Measurements from ENCODE around the gene ATRX.
"Not testable (repeated sequence)": the region's sequence is repeated elsewhere in the genome, so short reads cannot be mapped to it uniquely, and the experiment has no call there.

The ATRX gene

DNA sequence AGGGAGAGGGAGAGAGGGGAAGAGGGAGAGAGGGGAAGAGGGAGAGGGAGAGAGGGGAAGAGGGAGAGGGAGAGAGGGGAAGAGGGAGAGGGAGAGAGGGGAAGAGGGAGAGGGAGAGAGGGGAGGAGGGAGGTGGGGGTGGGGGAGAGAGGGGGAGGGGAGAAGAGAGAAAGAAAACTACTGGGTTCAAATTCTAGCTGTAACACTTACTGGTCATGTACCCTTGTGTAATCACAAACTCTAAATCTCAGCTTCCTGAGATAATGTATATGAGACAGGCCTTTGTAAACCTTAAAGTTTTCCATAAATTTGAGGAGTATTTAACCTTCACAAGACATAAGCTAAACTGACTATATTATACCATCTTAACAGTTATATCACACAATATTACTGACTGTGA, 229.7 kb downstream of the ATRX start:
- Histone ChIP-seq H2AK5ac (ENCODE audit: low read length) (no peak overlapping the region), H3K79me1 (ENCODE audit: low read length) (no peaks in the 10 kb centered on the region), H3K4me1 (ENCODE audit: control insufficient read depth in 1 of 2, insufficient read depth in 2 of 2, low read length in 2 of 2) (no peaks in the 10 kb centered on the region), H3K27ac (ENCODE audit: low read depth, low read length) (no peak overlapping the region), H3K4ac (ENCODE audit: low read depth, low read length) (no peak overlapping the region), H2BK120ac (ENCODE audit: insufficient read depth, low read length, poor library complexity) (no peak overlapping the region), H3K9me3 (ENCODE audit: insufficient read depth, low read depth, low read length) (no peaks in the 10 kb centered on the region), H3K4me2 (ENCODE audit: low read length) (no peak overlapping the region), H3K4me3 (ENCODE audit: low read depth, low read length) (no peak overlapping the region), H2BK5ac (ENCODE audit: low read depth, low read length, poor library complexity) (no peak overlapping the region), H3K9ac (ENCODE audit: low read length) (no peak overlapping the region), H3K14ac (ENCODE audit: low read length) (no peak overlapping the region), H4K91ac (ENCODE audit: low read depth, low read length) (no peak overlapping the region), H3K79me2 (ENCODE audit: control insufficient read depth, insufficient read depth, low read length, poor library complexity) (no peaks in the 10 kb centered on the region), H4K8ac (ENCODE audit: low read depth, low read length) (no peak overlapping the region), H3K18ac (ENCODE audit: low read length) (no peak overlapping the region), H3K23ac (ENCODE audit: low read length) (no peak overlapping the region), H2AFZ (ENCODE audit: insufficient read depth, low read length, poor library complexity) (no peak overlapping the region), H3K36me3 (ENCODE audit: control insufficient read depth in 1 of 2, insufficient read depth in 2 of 2, low read length in 2 of 2) (no peaks in the 10 kb centered on the region), H4K12ac (ENCODE audit: low read depth, low read length) (no peak overlapping the region), H3K27me3 (ENCODE audit: insufficient read depth, low read length) (no peaks in the 10 kb centered on the region), H2BK12ac (ENCODE audit: low read length) (no peak overlapping the region)
- DNase-seq: no peak

DNA sequence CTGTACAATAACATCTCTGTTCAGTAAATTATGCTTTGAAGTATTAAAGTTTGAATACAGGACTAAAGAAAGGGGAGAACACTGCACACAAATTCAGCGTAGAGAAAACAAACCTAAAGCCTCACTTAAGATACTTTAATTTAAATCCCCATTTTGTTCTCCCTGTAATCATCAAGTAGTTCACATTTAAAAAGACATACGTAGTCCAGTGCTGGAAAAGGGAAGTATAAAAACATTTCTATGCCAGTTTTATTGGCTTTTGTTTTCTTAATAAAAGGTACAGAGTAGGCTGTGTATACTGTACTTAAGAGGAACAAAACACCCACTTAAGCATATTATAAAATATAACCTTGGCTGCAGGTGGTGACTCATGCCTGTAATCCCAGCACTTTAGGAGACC, 237.3 kb downstream of the ATRX start:
- Histone ChIP-seq H3K9me3 (ENCODE audit: insufficient read depth, low read depth, low read length) (no peaks in the 10 kb centered on the region), H3K4me3 (ENCODE audit: low read depth, low read length) (no peak overlapping the region), H3K23ac (ENCODE audit: low read length) (no peak overlapping the region), H3K4me1 (ENCODE audit: control insufficient read depth in 1 of 2, insufficient read depth in 2 of 2, low read length in 2 of 2) (no peaks in the 10 kb centered on the region), H2BK120ac (ENCODE audit: insufficient read depth, low read length, poor library complexity) (no peak overlapping the region), H4K8ac (ENCODE audit: low read depth, low read length) (no peak overlapping the region), H3K36me3 (ENCODE audit: control insufficient read depth in 1 of 2, insufficient read depth in 2 of 2, low read length in 2 of 2) (peaks cover 0 to 1% of the 10 kb centered on the region in 2 experiments), H3K9ac (ENCODE audit: low read length) (no peak overlapping the region), H2AK5ac (ENCODE audit: low read length) (no peak overlapping the region), H2BK5ac (ENCODE audit: low read depth, low read length, poor library complexity) (no peak overlapping the region), H3K27me3 (ENCODE audit: insufficient read depth, low read length) (no peaks in the 10 kb centered on the region), H3K79me2 (ENCODE audit: control insufficient read depth, insufficient read depth, low read length, poor library complexity) (no peaks in the 10 kb centered on the region), H3K27ac (ENCODE audit: low read depth, low read length) (no peak overlapping the region), H4K12ac (ENCODE audit: low read depth, low read length) (no peak overlapping the region), H2BK12ac (ENCODE audit: low read length) (no peak overlapping the region), H3K14ac (ENCODE audit: low read length) (no peak overlapping the region), H3K79me1 (ENCODE audit: low read length) (no peaks in the 10 kb centered on the region), H3K4me2 (ENCODE audit: low read length) (no peak overlapping the region), H3K4ac (ENCODE audit: low read depth, low read length) (no peak overlapping the region), H3K18ac (ENCODE audit: low read length) (no peak overlapping the region), H2AFZ (ENCODE audit: insufficient read depth, low read length, poor library complexity) (no peak overlapping the region), H4K91ac (ENCODE audit: low read depth, low read length) (no peak overlapping the region)
- WGBS (ENCODE audit: extremely low coverage, insufficient coverage, insufficient read length): no CpG with 5 or more reads among the region's 2 CpGs
- no peak for DNase-seq

DNA sequence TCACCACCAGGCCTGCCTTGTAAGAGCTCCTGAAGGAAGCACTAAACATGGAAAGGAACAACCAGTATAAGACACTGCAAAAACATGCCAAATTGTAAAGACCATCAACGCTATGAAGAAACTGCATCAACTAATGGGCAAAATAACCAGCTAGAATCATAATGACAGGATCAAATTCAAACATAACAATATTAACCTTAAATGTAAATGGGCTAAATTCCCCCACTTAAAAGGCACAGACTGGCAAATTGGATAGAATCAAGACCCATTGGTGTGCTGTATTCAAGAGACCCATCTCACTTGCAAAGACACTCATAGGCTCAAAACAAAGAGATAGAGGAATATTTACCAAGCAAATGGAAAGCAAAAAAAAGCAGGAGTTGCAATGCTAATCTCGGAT, 246.2 kb downstream of the ATRX start:
- H4K12ac ChIP-seq (ENCODE audit: low read depth, low read length); H3K79me1 ChIP-seq (ENCODE audit: low read length); H2BK5ac ChIP-seq (ENCODE audit: low read depth, low read length, poor library complexity); H3K4ac ChIP-seq (ENCODE audit: low read depth, low read length); H3K18ac ChIP-seq (ENCODE audit: low read length); H3K9ac ChIP-seq (ENCODE audit: low read length); H3K23ac ChIP-seq (ENCODE audit: low read length); H3K4me1 ChIP-seq (ENCODE audit: control insufficient read depth in 1 of 2, insufficient read depth in 2 of 2, low read length in 2 of 2); H3K4me2 ChIP-seq (ENCODE audit: low read length); H2AFZ ChIP-seq (ENCODE audit: insufficient read depth, low read length, poor library complexity); H3K27me3 ChIP-seq (ENCODE audit: insufficient read depth, low read length); H2BK120ac ChIP-seq (ENCODE audit: insufficient read depth, low read length, poor library complexity); H2BK12ac ChIP-seq (ENCODE audit: low read length); H3K4me3 ChIP-seq (ENCODE audit: low read depth, low read length); H3K9me3 ChIP-seq (ENCODE audit: insufficient read depth, low read depth, low read length); DNase-seq; H3K14ac ChIP-seq (ENCODE audit: low read length); H4K8ac ChIP-seq (ENCODE audit: low read depth, low read length); H4K91ac ChIP-seq (ENCODE audit: low read depth, low read length); H3K79me2 ChIP-seq (ENCODE audit: control insufficient read depth, insufficient read depth, low read length, poor library complexity); H3K27ac ChIP-seq (ENCODE audit: low read depth, low read length); H2AK5ac ChIP-seq (ENCODE audit: low read length); H3K36me3 ChIP-seq (ENCODE audit: control insufficient read depth in 1 of 2, insufficient read depth in 2 of 2, low read length in 2 of 2): not testable (repeated sequence)
- no CpG with 5 or more reads among the region's 2 CpGs for WGBS (ENCODE audit: extremely low coverage, insufficient coverage, insufficient read length)

DNA sequence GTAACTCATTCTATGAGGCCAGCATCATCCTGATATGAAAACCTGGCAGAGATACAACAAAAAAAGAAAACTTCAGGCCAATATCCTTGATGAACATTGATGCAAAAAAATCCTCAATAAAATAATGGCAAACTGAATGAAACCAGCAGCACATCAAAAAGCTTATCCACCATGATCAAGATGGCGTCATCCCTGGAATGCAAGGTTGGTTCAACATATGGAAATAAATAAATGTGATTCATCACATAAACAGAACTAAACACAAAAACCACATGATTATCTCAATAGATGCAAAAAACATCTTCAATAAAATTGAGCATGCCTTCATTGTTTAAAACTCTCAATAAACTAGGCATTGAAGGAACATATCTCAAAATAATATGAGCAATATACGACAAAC, 254.8 kb downstream of the ATRX start:
- not testable (repeated sequence) for H3K79me1 ChIP-seq (ENCODE audit: low read length); H2BK12ac ChIP-seq (ENCODE audit: low read length); H3K4me2 ChIP-seq (ENCODE audit: low read length); H3K36me3 ChIP-seq (ENCODE audit: control insufficient read depth in 1 of 2, insufficient read depth in 2 of 2, low read length in 2 of 2); H3K79me2 ChIP-seq (ENCODE audit: control insufficient read depth, insufficient read depth, low read length, poor library complexity); H3K4me3 ChIP-seq (ENCODE audit: low read depth, low read length); H3K18ac ChIP-seq (ENCODE audit: low read length); H3K27ac ChIP-seq (ENCODE audit: low read depth, low read length); H4K12ac ChIP-seq (ENCODE audit: low read depth, low read length); H3K4ac ChIP-seq (ENCODE audit: low read depth, low read length); H3K9me3 ChIP-seq (ENCODE audit: insufficient read depth, low read depth, low read length); H3K4me1 ChIP-seq (ENCODE audit: control insufficient read depth in 1 of 2, insufficient read depth in 2 of 2, low read length in 2 of 2); H3K23ac ChIP-seq (ENCODE audit: low read length); H2AK5ac ChIP-seq (ENCODE audit: low read length); H4K91ac ChIP-seq (ENCODE audit: low read depth, low read length); H3K9ac ChIP-seq (ENCODE audit: low read length); DNase-seq; H3K27me3 ChIP-seq (ENCODE audit: insufficient read depth, low read length); H2BK120ac ChIP-seq (ENCODE audit: insufficient read depth, low read length, poor library complexity); H2AFZ ChIP-seq (ENCODE audit: insufficient read depth, low read length, poor library complexity); H2BK5ac ChIP-seq (ENCODE audit: low read depth, low read length, poor library complexity); H3K14ac ChIP-seq (ENCODE audit: low read length); H4K8ac ChIP-seq (ENCODE audit: low read depth, low read length)
- WGBS (ENCODE audit: extremely low coverage, insufficient coverage, insufficient read length): no CpG with 5 or more reads among the region's 2 CpGs

DNA sequence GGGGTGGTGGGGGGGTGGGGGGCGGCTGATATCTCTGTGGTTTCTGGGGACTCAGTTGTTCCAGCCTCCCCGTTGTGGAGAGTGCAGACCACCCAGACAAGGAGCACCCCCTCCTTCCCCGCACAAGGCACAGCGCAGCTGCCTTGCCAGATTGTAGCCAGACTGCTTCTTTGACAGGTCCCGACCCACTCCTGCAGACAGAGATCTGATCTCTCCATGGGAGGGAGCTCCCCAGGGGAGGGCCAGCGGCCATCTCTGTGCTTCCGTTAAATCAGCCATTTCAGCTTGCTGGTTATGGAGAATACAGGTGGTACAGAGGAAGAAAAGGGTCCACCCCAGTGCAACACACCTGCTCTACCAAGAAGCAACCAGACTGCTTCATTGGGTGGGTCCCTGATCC, 258.0 kb downstream of the ATRX start:
- Histone ChIP-seq H3K79me2 (ENCODE audit: control insufficient read depth, insufficient read depth, low read length, poor library complexity) (no peaks in the 10 kb centered on the region), H2BK12ac (ENCODE audit: low read length) (no peak overlapping the region), H3K79me1 (ENCODE audit: low read length) (no peaks in the 10 kb centered on the region), H3K18ac (ENCODE audit: low read length) (no peak overlapping the region), H3K9ac (ENCODE audit: low read length) (no peak overlapping the region), H4K91ac (ENCODE audit: low read depth, low read length) (no peak overlapping the region), H3K14ac (ENCODE audit: low read length) (no peak overlapping the region), H4K12ac (ENCODE audit: low read depth, low read length) (no peak overlapping the region), H3K27ac (ENCODE audit: low read depth, low read length) (no peak overlapping the region), H3K27me3 (ENCODE audit: insufficient read depth, low read length) (no peaks in the 10 kb centered on the region), H3K9me3 (ENCODE audit: insufficient read depth, low read depth, low read length) (no peaks in the 10 kb centered on the region), H3K4me2 (ENCODE audit: low read length) (no peak overlapping the region), H2BK120ac (ENCODE audit: insufficient read depth, low read length, poor library complexity) (no peak overlapping the region), H3K4me3 (ENCODE audit: low read depth, low read length) (no peak overlapping the region), H2BK5ac (ENCODE audit: low read depth, low read length, poor library complexity) (no peak overlapping the region), H2AK5ac (ENCODE audit: low read length) (no peak overlapping the region), H3K4ac (ENCODE audit: low read depth, low read length) (no peak overlapping the region), H3K4me1 (ENCODE audit: control insufficient read depth in 1 of 2, insufficient read depth in 2 of 2, low read length in 2 of 2) (no peaks in the 10 kb centered on the region), H3K23ac (ENCODE audit: low read length) (no peak overlapping the region), H2AFZ (ENCODE audit: insufficient read depth, low read length, poor library complexity) (no peak overlapping the region), H4K8ac (ENCODE audit: low read depth, low read length) (no peak overlapping the region), H3K36me3 (ENCODE audit: control insufficient read depth in 1 of 2, insufficient read depth in 2 of 2, low read length in 2 of 2) (peaks cover 0 to 6% of the 10 kb centered on the region in 2 experiments)
- WGBS (ENCODE audit: extremely low coverage, insufficient coverage, insufficient read length): no CpG with 5 or more reads among the region's 7 CpGs
- no peak for DNase-seq

Measured in trophoblast cell (in vitro differentiated cells and primary cell).